ENCODE data around the gene GRAMD2A. TPM values are rescaled to one million over a fixed set of nuclear protein-coding genes. Genes with fewer than 3 reads are reported as not detected.
"Not testable (repeated sequence)": the region's sequence is repeated elsewhere in the genome, so short reads cannot be mapped to it uniquely, and the experiment has no call there.

Gene GRAMD2A
- total RNA-seq, 1 experiment from 2014 or later, result 1.2 TPM

DNA sequence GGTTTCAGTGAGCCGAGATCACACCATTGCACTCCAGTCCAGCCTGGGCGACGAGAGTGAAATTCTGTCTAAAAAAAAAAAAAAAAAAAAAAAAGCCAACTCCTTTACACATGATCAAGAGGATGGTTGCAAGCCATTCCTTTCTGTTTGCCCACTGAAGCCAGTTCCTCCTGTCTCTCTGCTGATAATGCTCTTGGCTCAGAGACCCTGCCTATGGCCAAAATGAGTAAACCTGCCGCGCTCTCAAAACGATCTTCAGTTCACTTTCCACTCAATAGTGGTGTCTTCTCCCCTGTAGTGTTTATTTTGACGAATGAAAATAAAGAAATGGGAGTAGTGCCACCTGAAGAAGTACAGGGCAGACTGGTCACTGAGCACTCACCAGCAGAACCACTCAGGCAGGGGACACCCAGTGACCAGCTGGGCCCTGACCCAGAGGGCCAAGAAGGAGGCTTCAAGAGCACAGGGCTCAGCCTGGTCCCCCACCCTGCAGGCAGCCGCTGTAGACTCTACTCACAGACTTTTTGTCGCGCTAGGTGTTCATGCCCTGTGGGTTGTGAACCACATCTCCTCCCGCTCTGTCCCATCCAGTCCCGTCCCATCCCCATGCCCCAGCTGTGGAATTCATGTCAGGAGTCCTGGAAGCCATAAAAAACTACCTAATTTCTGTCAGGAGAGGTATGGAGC is 23.6 kb downstream of the GRAMD2A start:
- Mint-ChIP-seq H3K4me1 (ENCODE audit: low read depth, unreplicated experiment) (peaks cover 8% of the 10 kb centered on the region), H3K4me3 (ENCODE audit: unreplicated experiment) (no peak overlapping the region), H3K9me3 (ENCODE audit: unreplicated experiment) (no peaks in the 10 kb centered on the region), H3K27me3 (ENCODE audit: insufficient read depth, unreplicated experiment) (no peaks in the 10 kb centered on the region), H3K27ac (ENCODE audit: unreplicated experiment) (no peak overlapping the region), H3K36me3 (ENCODE audit: insufficient read depth, unreplicated experiment) (no peaks in the 10 kb centered on the region)
- no peaks in the 10 kb centered on the region for H3K27me3 ChIP-seq (replicated peaks; ENCODE audit: control insufficient read depth, insufficient read depth, low read length)
- H3K4me1 ChIP-seq, result peaks cover 20% of the 10 kb centered on the region
- H3K36me3 ChIP-seq (ENCODE audit: control insufficient read depth, insufficient read depth, low read length), result no peaks in the 10 kb centered on the region
- no TSS peak for BruUV-seq (replicated peaks)
- H3K9me3 ChIP-seq, result no peaks in the 10 kb centered on the region
- ChIA-PET CTCF (no interaction called here), POLR2A (no interaction called here)
- TF ChIP-seq CTCF (IDR thresholded peaks at IDR 0.05; ENCODE audit: insufficient read depth in 1 of 2, low read depth in 1 of 2, low read length in 1 of 2, severe bottlenecking in 1 of 2, unreplicated experiment in 1 of 2), result no peak
- no peak overlapping the region for H3K4me3 ChIP-seq (ENCODE audit: low read depth, low read length)
- intact Hi-C loops (cut with micrococcal nuclease; ENCODE audit: unreplicated experiment), result no loop called here
- no peak for DNase-seq

- no peak overlapping the region for H3K4me3 Mint-ChIP-seq (ENCODE audit: unreplicated experiment)
- H3K36me3 Mint-ChIP-seq (ENCODE audit: insufficient read depth, unreplicated experiment), result peaks cover under 1% of the 10 kb centered on the region
- no peak for TF ChIP-seq CTCF (IDR thresholded peaks at IDR 0.05; ENCODE audit: insufficient read depth in 1 of 2, low read depth in 1 of 2, low read length in 1 of 2, severe bottlenecking in 1 of 2, unreplicated experiment in 1 of 2)
- Histone ChIP-seq H3K27me3 (replicated peaks; ENCODE audit: control insufficient read depth, insufficient read depth, low read length) (no peaks in the 10 kb centered on the region), H3K9me3 (no peaks in the 10 kb centered on the region), H3K36me3 (ENCODE audit: control insufficient read depth, insufficient read depth, low read length) (no peaks in the 10 kb centered on the region), H3K4me1 (peaks cover 26% of the 10 kb centered on the region), H3K4me3 (ENCODE audit: low read depth, low read length) (no peak overlapping the region)
- H3K27ac Mint-ChIP-seq (ENCODE audit: unreplicated experiment), result no peak overlapping the region
- no TSS peak for BruUV-seq (replicated peaks)
- no peak for DNase-seq
- H3K4me1 Mint-ChIP-seq (ENCODE audit: low read depth, unreplicated experiment), result peaks cover 8% of the 10 kb centered on the region
- no peaks in the 10 kb centered on the region for H3K9me3 Mint-ChIP-seq (ENCODE audit: unreplicated experiment)
- CTCF ChIA-PET, result no interaction called here
- POLR2A ChIA-PET, result no interaction called here
- intact Hi-C loops (cut with micrococcal nuclease; ENCODE audit: unreplicated experiment), result no loop called here
- no peaks in the 10 kb centered on the region for H3K27me3 Mint-ChIP-seq (ENCODE audit: insufficient read depth, unreplicated experiment)
Observed at GRCh38 chr15:72173401-72173800, 24.2 kb downstream of the GRAMD2A start.

DNA sequence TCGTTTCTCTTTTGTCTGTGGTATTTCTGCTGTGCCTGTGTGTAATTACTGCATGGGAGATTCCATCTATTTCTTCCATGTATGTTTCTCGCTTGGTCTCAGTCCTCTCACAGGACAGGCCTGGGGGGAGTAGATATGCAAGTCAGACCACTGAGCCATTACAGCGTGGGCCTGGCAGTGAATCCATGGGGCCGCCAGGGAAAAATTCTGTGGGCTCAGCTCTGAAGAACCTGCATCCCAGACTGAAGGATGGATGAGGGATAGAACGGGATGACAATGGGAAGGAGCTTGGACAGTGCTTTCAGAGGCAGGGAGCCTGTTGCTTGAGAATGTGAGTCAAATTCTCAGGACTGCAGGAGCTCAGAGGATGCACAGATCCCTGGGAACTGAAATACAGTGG is 24.8 kb downstream of the GRAMD2A start:
- intact Hi-C loops (cut with micrococcal nuclease; ENCODE audit: unreplicated experiment), result no loop called here
- H3K36me3 Mint-ChIP-seq (ENCODE audit: insufficient read depth, unreplicated experiment), result peaks cover 6% of the 10 kb centered on the region
- no peak overlapping the region for H3K27ac Mint-ChIP-seq (ENCODE audit: unreplicated experiment)
- CTCF ChIA-PET, result no interaction called here
- POLR2A ChIA-PET, result no interaction called here
- H3K4me3 Mint-ChIP-seq (ENCODE audit: unreplicated experiment), result no peak overlapping the region
- no TSS peak for BruUV-seq (replicated peaks)
- DNase-seq, result no peak
- no peaks in the 10 kb centered on the region for H3K27me3 ChIP-seq (replicated peaks; ENCODE audit: control insufficient read depth, insufficient read depth, low read length)
- no peaks in the 10 kb centered on the region for H3K9me3 ChIP-seq
- peaks cover 13% of the 10 kb centered on the region for H3K4me1 Mint-ChIP-seq (ENCODE audit: low read depth, unreplicated experiment)
- peaks cover 32% of the 10 kb centered on the region for H3K4me1 ChIP-seq
- no peaks in the 10 kb centered on the region for H3K36me3 ChIP-seq (ENCODE audit: control insufficient read depth, insufficient read depth, low read length)
- H3K27me3 Mint-ChIP-seq (ENCODE audit: insufficient read depth, unreplicated experiment), result no peaks in the 10 kb centered on the region
- H3K4me3 ChIP-seq (ENCODE audit: low read depth, low read length), result no peak overlapping the region
- H3K9me3 Mint-ChIP-seq (ENCODE audit: unreplicated experiment), result no peaks in the 10 kb centered on the region
- no peak for TF ChIP-seq CTCF (IDR thresholded peaks at IDR 0.05; ENCODE audit: insufficient read depth in 1 of 2, low read depth in 1 of 2, low read length in 1 of 2, severe bottlenecking in 1 of 2, unreplicated experiment in 1 of 2)

GRCh38 chr15:72171978-72172377 is 25.6 kb downstream of the GRAMD2A start:
- intact Hi-C loops (cut with micrococcal nuclease; ENCODE audit: unreplicated experiment); POLR2A ChIA-PET; H3K27me3 ChIP-seq (replicated peaks; ENCODE audit: control insufficient read depth, insufficient read depth, low read length): not testable (repeated sequence)

More at GRCh38 chr15:72171978-72172377, 25.6 kb downstream of the GRAMD2A start:
- H3K9me3 Mint-ChIP-seq (ENCODE audit: unreplicated experiment); CTCF ChIA-PET; H3K27me3 Mint-ChIP-seq (ENCODE audit: insufficient read depth, unreplicated experiment); H3K36me3 ChIP-seq (ENCODE audit: control insufficient read depth, insufficient read depth, low read length); H3K4me3 Mint-ChIP-seq (ENCODE audit: unreplicated experiment); H3K27ac Mint-ChIP-seq (ENCODE audit: unreplicated experiment); H3K4me3 ChIP-seq (ENCODE audit: low read depth, low read length); H3K36me3 Mint-ChIP-seq (ENCODE audit: insufficient read depth, unreplicated experiment); H3K9me3 ChIP-seq; DNase-seq; BruUV-seq (replicated peaks): not testable (repeated sequence)
- H3K4me1 Mint-ChIP-seq (ENCODE audit: low read depth, unreplicated experiment), result peaks cover 16% of the 10 kb centered on the region
- H3K4me1 ChIP-seq, result peaks cover 40% of the 10 kb centered on the region
